Naive thymus-derived CD4-positive, alpha-beta T cell (primary cell): ENCODE results near the gene ZNF750. TPM values are rescaled to one million over a fixed set of nuclear protein-coding genes. Genes with fewer than 3 reads are reported as not detected.

Experiments
- ATAC-seq: fragments of 150-1000 bp; cut with Tn5 transposase; 2 replicates; pipeline ENCODE4 v1.10.0; 2021; ENCODE audit warnings: mild to moderate bottlenecking, moderate library complexity
- CTCF ChIA-PET: fragments of 350-600 bp; sonication (Branson Sonifier 250); formaldehyde crosslinking; loops from one replicate; lab custom pipeline; 2021; ENCODE audit warnings: antibody characterized with exemption; lab: Charles Lee
- POLR2A ChIA-PET: fragments of 350-600 bp; sonication (Branson Sonifier 250); formaldehyde crosslinking; loops from one replicate; lab custom pipeline; 2021; ENCODE audit warnings: antibody characterized with exemption, inconsistent platforms; lab: Charles Lee
- DNase-seq, 9 donors: peaks; one replicate each; pipeline versions ENCODE4 v3.0.0 to v3.0.0-alpha.2; 2020 to 2022; ENCODE audit warnings: mixed read lengths in 1 of 9
- H3K27ac ChIP-seq: one replicate; pipeline ENCODE4 v1.7.0; 2013; ENCODE audit warnings: mild to moderate bottlenecking, low read depth, low read length, moderate library complexity
- H3K27me3 ChIP-seq, 2 donors: one replicate each; pipeline ENCODE4 v1.7.0; 2013; ENCODE audit warnings: low read length in 2 of 2, mild to moderate bottlenecking in 2 of 2, moderate library complexity in 2 of 2; ENCODE audit not compliant: control insufficient read depth in 2 of 2, insufficient read depth in 2 of 2
- H3K36me3 ChIP-seq, 3 experiments: 1 replicate in 2 of 3; 2 replicates in 1 of 3; pipeline ENCODE4 v1.7.0; 2013; ENCODE audit warnings: low read length in 3 of 3, mild to moderate bottlenecking in 3 of 3, moderate library complexity in 1 of 3; ENCODE audit not compliant: insufficient read depth in 3 of 3, control insufficient read depth in 2 of 3
- H3K4me1 ChIP-seq, 2 donors: one replicate each; pipeline ENCODE4 v1.7.0; 2013; ENCODE audit warnings: low read length in 2 of 2, mild to moderate bottlenecking in 2 of 2, moderate library complexity in 1 of 2; ENCODE audit not compliant: control insufficient read depth in 2 of 2, insufficient read depth in 2 of 2
- H3K4me3 ChIP-seq: 2 replicates; pipeline ENCODE4 v1.7.0; 2013; ENCODE audit warnings: mild to moderate bottlenecking, low read length
- H3K9me3 ChIP-seq, 3 experiments: 1 replicate in 2 of 3; 2 replicates in 1 of 3; pipeline ENCODE4 v1.7.0; 2013; ENCODE audit warnings: low read length in 3 of 3; ENCODE audit not compliant: control insufficient read depth in 2 of 3
- H3K27ac Mint-ChIP-seq, 9 donors: one replicate each; pipeline ENCODE4 v1.8.0; 2020 to 2022; ENCODE audit warnings: mixed read lengths in 9 of 9, mild to moderate bottlenecking in 8 of 9, moderate library complexity in 5 of 9, inconsistent platforms in 2 of 9
- H3K27me3 Mint-ChIP-seq, 5 donors: one replicate each; pipeline ENCODE4 v1.8.0; 2021 to 2022; ENCODE audit warnings: mixed read lengths in 5 of 5, mild to moderate bottlenecking in 1 of 5
- H3K36me3 Mint-ChIP-seq, 5 donors: one replicate each; pipeline ENCODE4 v1.8.0; 2020 to 2022; ENCODE audit warnings: mixed read lengths in 5 of 5, mild to moderate bottlenecking in 3 of 5, inconsistent platforms in 1 of 5
- H3K4me1 Mint-ChIP-seq, 7 donors: one replicate each; pipeline ENCODE4 v1.8.0; 2020 to 2022; ENCODE audit warnings: mixed read lengths in 7 of 7, mild to moderate bottlenecking in 3 of 7, inconsistent platforms in 1 of 7
- H3K4me3 Mint-ChIP-seq, 10 donors: one replicate each; pipeline ENCODE4 v1.8.0; 2020 to 2022; ENCODE audit warnings: mild to moderate bottlenecking in 10 of 10, mixed read lengths in 10 of 10, moderate library complexity in 6 of 10, inconsistent platforms in 2 of 10
- H3K9me3 Mint-ChIP-seq, 11 donors: one replicate each; pipeline ENCODE4 v1.8.0; 2020 to 2022; ENCODE audit warnings: mixed read lengths in 11 of 11, mild to moderate bottlenecking in 4 of 11, inconsistent platforms in 1 of 11, moderate library complexity in 1 of 11
- intact Hi-C, 2 donors: fragments of 100-400 bp; cut with micrococcal nuclease; formaldehyde crosslinking; loops; one replicate each; pipeline ENCODE4 v1.15.1; 2023
- polyA plus RNA-seq, 2 donors: library from polyadenylated mRNA; unstranded; fragments of 300-500 nt; fragmentation: Illumina TruSeq; gene quantifications; one replicate each; pipeline ENCODE4 v1.2.3, GENCODE V29; 2021
- total RNA-seq, 6 experiments: library from RNA in 5 of 6; stranded (reverse) in 5 of 6; gene quantifications; 1 replicate in 5 of 6; 2 replicates in 1 of 6; pipeline ENCODE4 v1.2.3 and lab custom pipeline; 2021 to 2026

Gene ZNF750
- total and polyA plus RNA-seq, 7 experiments from 2014 or later: 0.13 TPM; not detected in 6

- Mint-ChIP-seq H3K9me3 (no peaks in the 10 kb centered on the region), H3K36me3 (peaks cover 0 to 22% (median 9%) of the 10 kb centered on the region in 5 donors), H3K4me3 (no peak overlapping the region), H3K27ac (peak overlapping the region in 2 of 9 donors; percentile 10 to 38), H3K4me1 (peaks cover 5 to 47% (median 9%) of the 10 kb centered on the region in 7 donors), H3K27me3 (no peaks in the 10 kb centered on the region)
- ATAC-seq: no peak
- intact Hi-C loops: no loop called here
- Histone ChIP-seq H3K9me3 (no peaks in the 10 kb centered on the region), H3K27ac (no peak overlapping the region), H3K4me3 (no peak overlapping the region), H3K27me3 (no peaks in the 10 kb centered on the region), H3K4me1 (peaks cover 5 to 15% of the 10 kb centered on the region in 2 donors), H3K36me3 (peaks cover 0 to 45% (median 4%) of the 10 kb centered on the region in 3 experiments)
- ChIA-PET POLR2A (no interaction called here), CTCF (interaction anchor here (0.6 kb wide), 1 partner anchor 238 kb away, joined by 7 read pairs; no protein-coding TSS in a partner anchor)
- no peak for DNase-seq
These were observed 30.7 kb upstream of the ZNF750 start for GRCh38 chr17:82870541-82870940.

DNA sequence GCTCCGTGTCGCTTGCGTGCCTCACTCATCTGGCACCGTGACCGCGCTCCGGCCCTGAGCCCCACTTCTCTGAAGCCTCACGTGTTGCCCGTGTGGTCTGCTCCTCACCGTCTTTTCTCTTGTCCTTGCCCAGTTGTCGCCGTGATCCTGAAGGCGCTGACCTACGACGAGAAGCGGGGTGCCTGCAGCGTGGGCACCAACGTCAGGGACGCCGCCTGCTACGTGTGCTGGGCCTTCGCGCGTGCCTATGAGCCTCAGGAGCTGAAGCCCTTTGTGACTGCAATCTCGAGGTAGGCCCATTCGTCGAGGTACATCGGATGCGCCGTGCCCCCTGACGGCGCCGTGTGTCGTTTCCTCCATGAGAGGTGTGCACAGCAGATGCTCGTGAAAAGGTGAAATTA lies 30.3 kb upstream of the ZNF750 start:
- Histone ChIP-seq H3K27me3 (no peaks in the 10 kb centered on the region), H3K36me3 (peaks cover 0 to 40% (median 4%) of the 10 kb centered on the region in 3 experiments), H3K4me3 (no peak overlapping the region), H3K27ac (no peak overlapping the region), H3K4me1 (peaks cover 10 to 20% of the 10 kb centered on the region in 2 donors), H3K9me3 (no peaks in the 10 kb centered on the region)
- Mint-ChIP-seq H3K9me3 (no peaks in the 10 kb centered on the region), H3K4me1 (peaks cover 9 to 48% (median 12%) of the 10 kb centered on the region in 7 donors), H3K36me3 (peaks cover 0 to 20% (median 9%) of the 10 kb centered on the region in 5 donors), H3K27me3 (no peaks in the 10 kb centered on the region), H3K27ac (peak overlapping the region in 3 of 9 donors; percentile 10 to 57 (median 38)), H3K4me3 (peak overlapping the region in 1 of 10 donors; percentile 18)
- intact Hi-C loops: no loop called here
- POLR2A ChIA-PET: interaction anchor here (1.1 kb wide), 1 partner anchor 15 kb away, joined by 3 read pairs; no protein-coding TSS in a partner anchor
- CTCF ChIA-PET: no interaction called here
- no peak for DNase-seq
- ATAC-seq: no peak

GRCh38 chr17:82869536-82869935 lies 29.7 kb upstream of the ZNF750 start:
- no peak overlapping the region for H3K27ac ChIP-seq
- Mint-ChIP-seq H3K4me1 (peaks cover 9 to 44% (median 18%) of the 10 kb centered on the region in 7 donors), H3K27me3 (no peaks in the 10 kb centered on the region), H3K36me3 (peaks cover 0 to 15% (median 9%) of the 10 kb centered on the region in 5 donors), H3K27ac (peak overlapping the region in 2 of 9 donors; percentile 23 to 57), H3K4me3 (peak overlapping the region in 1 of 10 donors; percentile 18), H3K9me3 (no peaks in the 10 kb centered on the region)
- ChIA-PET CTCF (no interaction called here), POLR2A (interaction anchor here (0.7 to 1.1 kb wide), 2 partner anchors 16 to 40 kb away, joined by 3 read pairs; no protein-coding TSS in a partner anchor)
- ATAC-seq (no peak), DNase-seq (no peak)
- no peaks in the 10 kb centered on the region for H3K27me3 ChIP-seq
- H3K4me3 ChIP-seq: no peak overlapping the region
- H3K9me3 ChIP-seq: no peaks in the 10 kb centered on the region
- peaks cover 0 to 37% (median 4%) of the 10 kb centered on the region in 3 experiments for H3K36me3 ChIP-seq
- peaks cover 15 to 25% of the 10 kb centered on the region in 2 donors for H3K4me1 ChIP-seq
- intact Hi-C loops: no loop called here

GRCh38 chr17:82868715-82869131 lies 28.9 kb upstream of the ZNF750 start:
- Histone ChIP-seq H3K36me3 (peaks cover 0 to 37% (median 4%) of the 10 kb centered on the region in 3 experiments), H3K27ac (no peak overlapping the region), H3K27me3 (no peaks in the 10 kb centered on the region), H3K9me3 (no peaks in the 10 kb centered on the region), H3K4me1 (peaks cover 22 to 32% of the 10 kb centered on the region in 2 donors), H3K4me3 (no peak overlapping the region)
- no peak overlapping the region for H3K4me3 Mint-ChIP-seq
- no peaks in the 10 kb centered on the region for H3K9me3 Mint-ChIP-seq
- H3K4me1 Mint-ChIP-seq: peaks cover 16 to 52% (median 26%) of the 10 kb centered on the region in 7 donors
- H3K36me3 Mint-ChIP-seq: peaks cover 0 to 15% (median 9%) of the 10 kb centered on the region in 5 donors
- intact Hi-C loops: no loop called here
- ATAC-seq: no peak
- peak overlapping the region in 1 of 9 donors; percentile 33 for H3K27ac Mint-ChIP-seq
- ChIA-PET CTCF (no interaction called here), POLR2A (no interaction called here)
- no peak for DNase-seq
- H3K27me3 Mint-ChIP-seq: no peaks in the 10 kb centered on the region

DNA sequence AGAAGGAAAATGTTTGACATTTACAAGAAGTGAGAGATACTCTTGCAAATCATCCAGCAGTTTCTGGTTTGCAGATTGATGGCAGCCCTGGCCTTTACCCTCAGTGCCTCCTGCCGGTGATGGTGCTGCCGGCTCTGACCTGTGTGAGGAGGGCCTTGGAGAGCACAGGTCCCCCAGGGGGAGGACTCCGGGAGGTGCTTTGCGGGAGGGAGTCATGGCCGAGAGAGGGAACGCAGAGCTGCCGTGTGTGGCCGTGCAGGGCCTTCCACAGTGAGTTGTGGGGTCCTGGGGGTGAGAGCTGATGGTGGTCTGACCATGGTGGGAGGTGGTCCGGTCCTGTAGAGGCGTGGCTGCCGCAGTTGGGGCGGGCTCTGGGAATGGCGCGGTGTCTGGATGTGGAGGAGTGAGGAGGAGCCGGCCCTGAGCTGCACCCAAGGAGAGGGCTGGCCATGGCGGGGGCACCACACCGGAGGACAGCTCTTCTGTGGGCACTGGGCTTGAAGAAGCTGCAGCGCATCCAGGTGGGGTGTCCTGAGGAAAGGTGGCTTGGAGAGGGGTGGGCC lies 28.0 kb upstream of the ZNF750 start:
- POLR2A ChIA-PET: interaction anchor here (5.8 kb wide), 1 partner anchor 16 kb away, joined by 84 read pairs; no protein-coding TSS in a partner anchor
- peaks cover 0 to 11% (median 9%) of the 10 kb centered on the region in 5 donors for H3K36me3 Mint-ChIP-seq
- H3K4me1 ChIP-seq: peaks cover 31 to 41% of the 10 kb centered on the region in 2 donors
- ATAC-seq: no peak
- intact Hi-C loops: no loop called here
- peaks cover 23 to 61% (median 35%) of the 10 kb centered on the region in 7 donors for H3K4me1 Mint-ChIP-seq
- no peak overlapping the region for H3K27ac ChIP-seq
- H3K36me3 ChIP-seq: peaks cover 0 to 28% (median 4%) of the 10 kb centered on the region in 3 experiments
- H3K9me3 ChIP-seq: no peaks in the 10 kb centered on the region
- H3K4me3 ChIP-seq: no peak overlapping the region
- no peaks in the 10 kb centered on the region for H3K9me3 Mint-ChIP-seq
- H3K27me3 Mint-ChIP-seq: no peaks in the 10 kb centered on the region
- no peak for DNase-seq
- CTCF ChIA-PET: no interaction called here
- H3K27ac Mint-ChIP-seq: peak overlapping the region in 1 of 9 donors; percentile 34
- H3K27me3 ChIP-seq: no peaks in the 10 kb centered on the region
- no peak overlapping the region for H3K4me3 Mint-ChIP-seq

DNA sequence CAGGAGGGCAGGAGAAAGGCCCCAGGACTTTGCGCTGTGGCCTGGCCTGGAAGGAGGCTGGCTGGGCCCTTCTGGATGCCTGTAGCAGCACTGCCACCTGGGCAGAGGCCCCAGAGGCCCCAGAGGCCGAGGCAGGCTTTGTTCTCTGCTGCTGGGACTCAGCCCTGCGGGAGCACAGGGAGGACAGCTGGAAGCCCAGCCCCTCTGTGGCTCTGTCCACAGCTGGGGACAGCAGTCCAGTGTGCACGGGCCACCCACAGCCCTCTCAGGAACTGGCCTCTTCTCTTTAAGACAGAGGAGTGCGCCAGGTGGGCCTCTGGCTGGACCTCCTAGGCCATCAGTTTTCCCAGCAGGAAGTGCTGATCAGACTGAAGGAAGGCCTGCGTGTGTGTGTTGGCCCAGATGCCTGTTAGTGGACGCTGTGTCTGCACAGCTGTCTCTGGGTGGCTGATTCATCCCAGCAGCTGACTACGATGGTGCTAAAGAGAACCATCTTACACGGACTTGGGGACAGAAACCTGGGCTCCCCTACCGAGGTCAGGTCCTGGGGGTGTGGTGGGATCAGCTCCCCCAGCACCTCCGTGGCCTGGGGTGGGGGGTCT lies 26.9 kb upstream of the ZNF750 start:
- H3K36me3 Mint-ChIP-seq: peaks cover 0 to 14% (median 9%) of the 10 kb centered on the region in 5 donors
- H3K4me1 Mint-ChIP-seq: peaks cover 23 to 66% (median 43%) of the 10 kb centered on the region in 7 donors
- ATAC-seq (no peak), DNase-seq (no peak)
- H3K27ac Mint-ChIP-seq: peak overlapping the region in 3 of 9 donors; percentile 32 to 97 (median 79)
- H3K9me3 Mint-ChIP-seq: no peaks in the 10 kb centered on the region
- peaks cover 34 to 49% of the 10 kb centered on the region in 2 donors for H3K4me1 ChIP-seq
- H3K27ac ChIP-seq: no peak overlapping the region
- peaks cover 0 to 17% (median 4%) of the 10 kb centered on the region in 3 experiments for H3K36me3 ChIP-seq
- H3K27me3 ChIP-seq: no peaks in the 10 kb centered on the region
- POLR2A ChIA-PET: interaction anchor here (3.7 to 5.8 kb wide), 3 partner anchors 9 to 27 kb away, joined by 26 to 84 read pairs (median 36); no protein-coding TSS in a partner anchor
- CTCF ChIA-PET: interaction anchor here (1.0 kb wide), 2 partner anchors 17 to 46 kb away, joined by 3 read pairs; no protein-coding TSS in a partner anchor
- H3K4me3 Mint-ChIP-seq: peak overlapping the region in 2 of 10 donors; percentile 2 to 30
- no peak overlapping the region for H3K4me3 ChIP-seq
- H3K9me3 ChIP-seq: no peaks in the 10 kb centered on the region
- intact Hi-C loops: no loop called here
- no peaks in the 10 kb centered on the region for H3K27me3 Mint-ChIP-seq
